SIG-M5 treated with dmso at 0.1 percent for 504 hours (cell line): ENCODE data around the gene FHIT.

Experiments
- DNase-seq: peaks from one replicate; lab custom pipeline; 2025; ENCODE audit not compliant: unreplicated experiment; lab: John Stamatoyannopoulos, UW

Gene FHIT

DNA sequence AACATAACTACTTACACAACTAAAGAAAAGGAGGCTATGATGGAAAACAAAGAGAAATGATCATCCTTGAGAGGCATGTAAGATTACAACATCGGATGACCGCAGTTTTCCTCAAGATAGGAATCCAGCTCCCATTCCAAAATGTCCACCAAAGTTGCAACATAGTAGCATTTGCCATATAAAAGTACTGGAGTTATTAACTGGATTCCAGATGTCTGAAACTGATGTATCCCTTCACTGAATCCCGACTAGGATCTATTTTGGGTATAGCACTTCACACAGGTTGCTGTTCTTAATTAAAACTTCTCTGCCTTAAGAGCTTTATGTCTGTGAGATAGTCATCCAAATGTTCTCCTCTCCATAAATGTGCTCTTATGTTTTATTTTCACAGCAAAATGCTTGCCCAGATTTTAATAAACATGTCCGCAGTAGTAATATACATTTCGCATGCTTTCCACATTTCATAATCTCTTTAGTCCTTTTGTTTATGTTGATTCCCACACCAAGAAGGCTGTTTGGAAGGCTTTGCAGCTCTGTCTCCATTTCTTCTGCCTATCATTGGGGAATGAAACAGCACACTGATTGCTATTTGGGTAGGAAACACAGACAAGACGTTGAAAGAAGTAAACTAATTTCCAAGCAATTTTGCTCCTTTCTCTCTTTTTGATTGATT is 1484.9 kb downstream of the FHIT start:
- no peak for DNase-seq

- DNase-seq: no peak
These were observed 1487.1 kb downstream of the FHIT start for GRCh38 chr3:59764171-59764570.

GRCh38 chr3:59762941-59763340 is 1488.3 kb downstream of the FHIT start:
- no peak for DNase-seq

GRCh38 chr3:59759298-59760031 is 1491.8 kb downstream of the FHIT start:
- no peak for DNase-seq

DNA sequence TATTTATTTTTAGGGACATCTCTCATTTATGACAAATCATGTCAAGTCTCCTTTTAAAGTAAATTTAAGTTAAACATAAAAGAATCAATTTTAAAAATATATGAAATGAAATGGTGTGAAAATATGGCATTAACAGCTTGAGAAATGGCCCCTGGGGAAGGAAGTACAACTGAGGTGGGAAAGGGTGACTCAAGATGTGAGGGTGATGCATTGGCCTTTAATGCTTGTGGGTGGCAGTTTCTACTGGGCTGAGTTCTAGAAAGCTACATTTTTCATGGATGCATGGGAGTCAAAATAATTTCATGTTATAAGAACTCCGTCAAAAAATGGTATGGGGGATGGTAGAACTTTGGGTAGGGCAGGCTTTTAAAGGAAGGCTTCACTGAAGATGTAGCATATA is 1492.6 kb downstream of the FHIT start:
- no peak for DNase-seq

- no peak for DNase-seq
These were observed 1494.3 kb downstream of the FHIT start for GRCh38 chr3:59756934-59757333.

GRCh38 chr3:59754456-59755129 is 1496.7 kb downstream of the FHIT start:
- DNase-seq: no peak

- no peak for DNase-seq
These were observed 1497.3 kb downstream of the FHIT start for GRCh38 chr3:59753808-59754450.

DNA sequence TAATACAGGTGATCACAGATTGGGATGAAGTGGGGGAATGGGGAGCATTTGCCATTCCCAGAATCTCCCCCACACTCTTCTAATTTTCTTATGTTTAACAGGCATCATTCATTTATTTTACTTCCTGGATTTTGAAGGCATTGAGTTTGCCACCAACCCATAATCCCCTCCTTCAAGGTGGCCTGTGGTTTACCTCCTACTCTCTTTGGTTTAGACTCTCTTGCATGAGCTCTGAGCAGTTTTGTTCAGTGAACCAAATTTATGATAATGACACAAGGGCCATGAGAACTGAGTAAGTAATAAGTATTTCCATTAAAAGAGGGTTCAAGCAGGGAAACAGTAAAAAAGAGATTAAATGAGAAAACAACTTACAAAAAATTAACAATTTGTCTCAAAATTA is 1498.3 kb downstream of the FHIT start:
- no peak for DNase-seq

GRCh38 chr3:59751606-59752005 is 1499.6 kb downstream of the FHIT start:
- DNase-seq: no peak

GRCh38 chr3:59750391-59750790 is 1500.9 kb downstream of the FHIT start:
- no peak for DNase-seq

DNA sequence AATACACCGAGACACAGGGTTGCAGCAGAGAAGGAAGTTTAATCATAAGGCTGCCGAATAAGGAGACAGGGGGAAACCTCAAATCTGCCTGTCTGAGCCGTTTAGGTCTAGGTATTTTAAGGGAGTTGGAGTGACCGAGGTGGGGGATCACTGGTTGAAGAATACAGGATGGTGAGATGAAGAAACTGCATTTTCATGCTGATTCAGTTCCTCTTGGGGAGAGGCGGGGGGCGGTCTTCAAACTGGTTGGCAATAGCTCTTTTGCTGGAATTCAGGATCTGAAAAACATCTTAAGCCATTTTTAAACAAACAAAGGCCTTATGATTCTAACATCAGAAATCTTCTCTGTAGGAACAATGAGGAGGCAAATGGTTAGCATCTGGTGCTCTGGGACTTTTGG is 1502.0 kb downstream of the FHIT start:
- DNase-seq: peak; percentile 2

DNA sequence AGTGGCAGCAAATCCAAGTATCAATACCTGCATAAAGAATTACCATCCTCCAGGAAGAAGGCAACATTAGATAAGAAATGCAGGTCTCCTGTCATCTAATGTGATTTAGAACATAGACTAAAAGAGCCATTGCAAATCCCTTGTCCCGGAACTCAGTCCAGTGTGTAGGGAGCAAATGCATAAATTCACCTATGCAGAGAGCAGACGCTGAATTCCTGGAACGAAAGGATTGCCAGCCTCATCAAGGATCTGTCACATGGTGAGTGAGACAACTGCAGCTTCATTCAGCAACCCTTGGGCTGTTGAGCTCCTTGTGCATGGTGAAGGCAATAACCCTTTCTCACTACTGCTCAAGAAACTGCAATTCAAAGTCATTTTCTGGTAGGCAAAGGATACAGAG is 1504.7 kb downstream of the FHIT start:
- DNase-seq: no peak

DNA sequence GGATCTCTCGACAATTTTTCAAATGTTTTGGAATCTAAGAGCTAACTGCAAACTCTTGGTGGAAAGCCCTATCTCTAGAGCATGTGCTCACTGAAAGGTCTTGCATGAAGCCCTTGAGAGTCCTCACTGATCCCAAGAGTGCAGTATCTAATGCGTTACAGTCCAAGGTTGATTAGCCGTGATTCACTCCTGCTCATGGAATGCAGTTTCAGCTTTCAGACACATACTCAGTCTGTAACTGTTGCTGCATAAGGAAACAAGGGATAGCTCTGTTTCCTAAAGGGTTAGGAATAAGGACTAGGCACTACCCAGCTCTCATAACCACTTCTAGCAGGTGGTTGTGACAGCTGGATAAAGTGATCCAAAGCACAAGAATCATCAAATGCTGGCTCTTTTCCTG is 1514.0 kb downstream of the FHIT start:
- no peak for DNase-seq

DNA sequence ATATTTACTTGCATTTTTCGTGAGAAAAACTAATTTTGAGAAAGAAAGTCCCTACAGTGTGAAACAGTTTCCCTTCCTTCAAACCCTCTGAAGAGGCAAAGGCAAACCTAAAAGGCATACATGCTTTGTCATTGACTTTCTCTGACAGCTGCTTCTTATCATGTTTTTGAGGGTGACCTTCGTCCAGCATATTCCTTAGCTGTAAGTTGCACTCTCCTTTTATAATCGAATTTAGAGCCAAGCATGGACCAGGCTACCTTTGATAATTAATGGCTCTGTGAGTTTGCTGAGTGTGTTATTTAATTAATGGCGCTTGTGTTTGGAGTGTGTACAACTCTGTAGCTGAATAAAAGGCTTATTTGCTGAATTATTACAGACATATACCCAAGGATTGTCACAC is 1517.2 kb downstream of the FHIT start:
- DNase-seq: no peak

- no peak for DNase-seq
These were observed 1518.0 kb downstream of the FHIT start for GRCh38 chr3:59733041-59733809.

DNA sequence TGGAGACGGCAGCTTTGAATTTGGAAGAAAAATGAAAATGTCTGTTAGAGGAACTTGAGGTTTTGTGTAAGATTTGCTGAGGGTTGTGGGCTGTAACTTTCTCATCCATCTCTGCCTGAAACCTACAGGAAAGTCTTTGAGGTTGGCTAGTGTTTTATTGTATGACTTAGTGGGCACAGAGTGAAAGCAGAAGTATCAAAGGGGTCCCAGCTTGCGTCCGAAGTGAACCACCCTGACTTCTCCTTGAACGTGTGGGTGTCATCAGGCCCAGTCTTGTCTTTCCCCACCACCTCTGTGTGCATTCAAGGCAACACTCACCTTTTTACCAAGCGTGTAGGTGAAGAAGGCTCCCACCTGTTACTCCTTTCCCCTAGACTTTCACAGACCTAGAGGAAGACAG is 1519.3 kb downstream of the FHIT start:
- DNase-seq: peak; percentile 39

DNA sequence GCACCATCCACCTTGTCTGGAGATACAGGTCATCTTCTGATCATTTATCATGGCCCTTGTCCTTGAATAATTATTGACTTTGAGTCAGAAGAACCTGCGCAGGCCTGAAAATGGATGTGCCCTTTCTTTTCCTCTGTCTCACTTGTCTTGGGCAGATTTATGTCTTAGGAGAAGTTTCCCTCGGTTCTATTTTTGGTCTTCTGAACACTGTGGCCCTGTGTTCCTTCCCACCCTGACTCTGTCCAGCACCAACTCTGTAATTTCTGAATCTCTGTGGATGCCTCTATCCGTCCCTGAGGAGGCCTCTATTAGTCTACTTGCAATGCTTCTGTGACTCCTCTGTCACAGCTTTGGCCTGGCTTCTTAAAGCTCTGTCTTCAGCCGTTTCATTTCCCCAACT is 1520.7 kb downstream of the FHIT start:
- no peak for DNase-seq

DNA sequence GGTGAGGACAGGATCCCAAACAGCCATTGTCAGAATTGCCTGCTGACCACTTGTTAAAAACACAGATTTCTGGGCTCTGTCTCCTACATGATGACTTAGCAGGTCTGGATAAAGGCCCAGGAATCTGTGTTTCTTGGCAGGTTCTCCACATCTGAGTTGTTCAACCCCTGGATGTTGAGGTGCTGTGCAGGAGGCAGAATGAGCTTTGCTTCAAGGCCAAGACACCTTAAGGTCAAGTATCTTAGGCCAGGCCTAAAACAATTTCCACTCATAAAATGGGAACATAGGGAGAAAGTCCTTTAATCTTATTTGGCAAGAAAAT is 1522.7 kb downstream of the FHIT start:
- DNase-seq: no peak

- DNase-seq: no peak
These were observed 1523.2 kb downstream of the FHIT start for GRCh38 chr3:59727902-59728586.

DNA sequence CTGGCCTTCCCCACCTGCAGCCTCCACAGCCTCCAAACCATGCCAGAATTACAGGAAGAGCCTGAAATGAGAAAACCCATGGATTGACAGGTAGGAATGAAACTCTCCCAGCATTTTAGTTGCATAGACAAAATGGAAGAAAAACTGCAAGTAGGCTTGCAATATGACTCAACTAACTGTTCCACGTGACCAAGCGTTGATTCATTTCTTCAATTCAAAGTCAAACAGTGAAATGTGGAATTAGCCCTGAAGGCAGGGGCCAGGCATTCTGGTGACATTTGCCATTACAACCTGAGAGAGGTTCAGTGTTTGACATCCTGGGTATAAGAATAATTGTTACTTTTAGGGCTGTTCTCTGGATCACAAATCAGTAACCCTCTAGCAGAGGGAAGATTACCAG is 1525.0 kb downstream of the FHIT start:
- no peak for DNase-seq
